GM13976 (cell line): ENCODE results near the gene IKZF4.
"Not testable (repeated sequence)": the region's sequence is repeated elsewhere in the genome, so short reads cannot be mapped to it uniquely, and the experiment has no call there.

Experiments used
- DNase-seq: peaks from one replicate; pipeline ENCODE4 v3.0.0; 2012; ENCODE audit warnings: low spot score
- in situ Hi-C: fragments of 300-500 bp; cut with MboI; formaldehyde crosslinking; loops from one replicate; pipeline ENCODE4 v1.12.0; 2022; ENCODE audit warnings: low sequenced_read_pairs, mixed read lengths, inconsistent platforms; ENCODE audit not compliant: unreplicated experiment
- TF ChIP-seq, protein P1 (sequence below): IDR thresholded peaks from 2 replicates; pipeline ENCODE4 v1.5.1; 2012; ENCODE audit warnings: borderline replicate concordance, mild to moderate bottlenecking; ENCODE audit not compliant: insufficient read depth; ENCODE audit errors: extremely low read depth, missing control alignments, control extremely low read depth

Gene IKZF4

DNA sequence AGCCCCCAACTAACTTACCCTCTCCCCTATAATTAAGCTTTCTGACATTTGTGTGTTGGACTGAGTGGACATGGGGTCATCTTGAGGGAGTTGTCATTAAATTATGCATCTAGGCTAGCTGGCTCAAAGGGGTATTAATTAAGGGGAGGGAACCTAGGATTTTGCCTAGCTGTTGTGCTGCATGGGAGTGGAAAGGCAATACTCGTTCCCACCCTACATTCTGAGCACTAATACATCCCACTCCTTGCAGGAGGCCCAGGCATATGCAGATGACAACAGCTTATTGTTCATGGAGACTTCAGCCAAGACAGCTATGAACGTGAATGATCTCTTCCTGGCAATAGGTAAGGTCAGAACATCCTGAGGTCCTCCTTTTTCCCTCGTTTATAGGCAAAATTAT lies 29.7 kb upstream of the IKZF4 start:
- no peak for DNase-seq
- TF ChIP-seq, protein P1, sequence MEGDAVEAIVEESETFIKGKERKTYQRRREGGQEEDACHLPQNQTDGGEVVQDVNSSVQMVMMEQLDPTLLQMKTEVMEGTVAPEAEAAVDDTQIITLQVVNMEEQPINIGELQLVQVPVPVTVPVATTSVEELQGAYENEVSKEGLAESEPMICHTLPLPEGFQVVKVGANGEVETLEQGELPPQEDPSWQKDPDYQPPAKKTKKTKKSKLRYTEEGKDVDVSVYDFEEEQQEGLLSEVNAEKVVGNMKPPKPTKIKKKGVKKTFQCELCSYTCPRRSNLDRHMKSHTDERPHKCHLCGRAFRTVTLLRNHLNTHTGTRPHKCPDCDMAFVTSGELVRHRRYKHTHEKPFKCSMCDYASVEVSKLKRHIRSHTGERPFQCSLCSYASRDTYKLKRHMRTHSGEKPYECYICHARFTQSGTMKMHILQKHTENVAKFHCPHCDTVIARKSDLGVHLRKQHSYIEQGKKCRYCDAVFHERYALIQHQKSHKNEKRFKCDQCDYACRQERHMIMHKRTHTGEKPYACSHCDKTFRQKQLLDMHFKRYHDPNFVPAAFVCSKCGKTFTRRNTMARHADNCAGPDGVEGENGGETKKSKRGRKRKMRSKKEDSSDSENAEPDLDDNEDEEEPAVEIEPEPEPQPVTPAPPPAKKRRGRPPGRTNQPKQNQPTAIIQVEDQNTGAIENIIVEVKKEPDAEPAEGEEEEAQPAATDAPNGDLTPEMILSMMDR = no peak
- in situ Hi-C loops = no loop called here

DNA sequence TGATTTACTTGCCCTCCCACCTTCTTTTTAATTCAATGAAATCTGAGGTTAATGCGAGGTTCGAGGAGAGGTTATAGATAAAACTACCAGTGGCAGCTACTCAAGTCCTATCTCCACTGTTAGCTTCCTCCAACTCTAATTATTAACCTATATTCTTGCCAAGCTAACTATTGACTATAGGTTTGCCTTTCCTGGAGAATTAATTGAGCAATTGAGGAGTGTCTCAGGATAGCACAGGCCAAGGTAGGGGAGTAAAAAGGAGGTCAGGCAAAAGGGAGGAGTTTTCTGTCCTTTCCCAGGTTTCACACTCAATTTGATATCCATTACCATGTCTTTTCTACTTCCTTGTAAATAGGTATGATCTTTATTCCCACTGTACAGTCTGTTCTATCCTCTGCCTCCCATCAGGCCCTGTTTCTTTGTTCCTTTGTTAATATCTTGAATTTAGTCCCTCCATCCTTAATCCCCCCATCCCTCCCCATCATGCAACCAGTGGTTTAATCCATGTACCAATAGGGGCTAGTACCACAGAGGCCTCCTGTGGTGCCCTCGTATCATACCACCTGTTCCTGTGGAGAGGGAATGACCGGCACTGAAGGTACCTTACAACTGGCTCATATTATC lies 27.5 kb upstream of the IKZF4 start:
- no peak for DNase-seq
- in situ Hi-C loops = no loop called here
- TF ChIP-seq, protein P1 = no peak

DNA sequence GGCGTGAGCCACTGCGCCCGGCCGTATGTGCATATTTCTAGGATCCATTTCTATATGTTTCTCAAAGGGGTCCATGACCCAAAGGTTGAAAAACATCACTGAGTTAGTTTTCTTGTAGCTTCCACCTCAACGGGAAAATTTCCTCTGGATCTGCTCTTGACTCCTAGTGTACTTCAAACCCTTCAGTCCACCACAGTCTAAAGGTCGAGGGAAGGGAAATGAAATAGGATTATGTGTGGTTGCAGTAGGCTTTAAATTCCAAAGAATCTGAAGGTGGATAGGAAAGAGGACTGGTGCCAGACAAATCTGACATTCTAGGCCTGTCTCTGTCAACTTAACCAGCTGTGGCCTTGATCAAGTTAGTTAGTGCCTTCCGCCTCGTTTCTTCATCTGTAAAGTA lies 25.5 kb upstream of the IKZF4 start:
- DNase-seq = no peak
- TF ChIP-seq, protein P1 = no peak
- in situ Hi-C loops = no loop called here

DNA sequence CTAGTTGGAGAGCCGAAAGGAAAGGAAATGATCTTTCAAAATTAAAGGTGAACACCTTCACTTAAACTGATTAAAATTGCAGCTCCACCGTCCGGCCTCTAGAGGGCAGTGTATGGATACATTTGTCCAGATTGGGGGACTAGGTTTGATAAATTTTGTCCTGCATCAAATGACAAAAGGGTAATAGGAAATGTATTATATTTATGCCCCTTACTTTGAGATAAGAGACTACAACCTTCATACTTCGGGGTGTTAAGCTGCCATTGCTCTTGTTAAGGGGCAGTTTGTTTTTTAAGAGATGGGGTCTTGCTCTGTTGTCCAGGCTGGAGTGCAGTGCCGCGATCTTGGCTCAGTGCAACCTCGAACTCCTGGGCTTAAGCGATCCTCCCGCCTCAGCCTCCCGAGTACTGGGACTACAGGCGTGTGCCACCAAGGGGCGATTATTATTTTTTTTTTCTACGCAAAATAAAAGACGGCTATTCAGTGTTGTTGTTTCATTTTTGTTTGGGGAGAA lies 24.6 kb upstream of the IKZF4 start:
- TF ChIP-seq, protein P1 = peak; percentile 86
- DNase-seq = peak; percentile 68
- in situ Hi-C loops = no loop called here

DNA sequence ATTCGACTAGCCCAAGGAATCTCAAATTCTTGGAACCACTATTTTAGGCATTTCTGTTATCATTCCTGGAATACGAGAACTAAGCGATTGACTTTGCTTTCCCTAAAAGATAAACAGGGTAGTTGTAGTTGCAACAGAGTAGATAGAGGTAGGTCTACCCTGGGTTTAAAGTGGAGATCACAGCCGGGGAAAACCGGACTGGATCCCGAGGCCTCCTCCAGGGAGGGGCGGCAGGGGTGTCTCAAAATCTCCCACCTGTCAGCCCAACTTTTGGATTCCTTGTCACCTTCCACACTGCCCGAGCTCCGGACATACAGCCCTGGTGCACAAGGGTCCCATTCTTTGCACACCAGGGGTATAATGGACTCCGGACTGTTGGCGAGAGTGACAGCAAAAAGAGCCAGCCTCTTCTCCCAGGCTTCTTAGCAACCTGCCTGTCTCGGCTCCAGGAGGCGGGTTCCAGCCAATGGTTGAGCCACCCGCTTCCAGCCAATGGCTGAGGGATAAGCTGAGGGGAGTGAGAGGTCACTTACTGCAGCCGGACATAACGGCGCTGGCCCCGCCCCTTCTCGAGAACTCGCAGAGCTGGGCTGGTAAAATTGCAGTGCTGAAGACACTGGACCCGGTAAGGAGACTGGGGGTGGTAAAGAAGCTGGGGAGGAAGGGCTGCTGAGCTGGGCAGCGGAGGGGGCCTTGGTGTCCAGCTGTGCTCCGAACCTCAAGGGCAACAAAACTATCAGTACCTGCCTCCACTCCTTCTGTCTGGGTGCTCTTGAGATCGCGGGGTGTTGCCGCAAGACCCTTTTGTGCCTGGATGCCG lies 23.9 kb upstream of the IKZF4 start, which contains the start of gene SUOX:
SUOX (plus strand) TSS at position 562 of the 820 bp plus-strand sequence. CDS start 4,946 bp downstream, outside the sequence.
- in situ Hi-C loops = no loop called here

DNA sequence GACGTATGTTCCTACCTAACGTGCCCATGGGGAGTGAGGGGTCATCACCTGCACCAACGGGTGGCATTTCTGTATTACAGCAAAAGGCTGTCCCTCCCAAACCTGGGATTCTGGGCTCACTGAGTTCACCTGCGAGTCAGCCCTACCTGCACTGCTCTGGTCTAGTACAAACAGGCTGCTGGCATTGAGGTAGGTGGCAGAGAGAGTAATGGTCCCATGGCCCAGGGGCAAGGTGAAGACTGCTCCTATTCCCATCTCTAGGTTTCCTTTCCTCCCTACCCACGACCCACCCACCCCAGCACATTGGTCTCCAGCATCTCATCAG lies 23.3 kb upstream of the IKZF4 start:
- in situ Hi-C loops = no loop called here
- TF ChIP-seq, protein P1 = no peak
- no peak for DNase-seq

More for the DNA sequence above, 23.9 kb upstream of the IKZF4 start, which contains the start of gene SUOX:
- peak; percentile 98 for DNase-seq
- TF ChIP-seq, protein P1 = no peak

DNA sequence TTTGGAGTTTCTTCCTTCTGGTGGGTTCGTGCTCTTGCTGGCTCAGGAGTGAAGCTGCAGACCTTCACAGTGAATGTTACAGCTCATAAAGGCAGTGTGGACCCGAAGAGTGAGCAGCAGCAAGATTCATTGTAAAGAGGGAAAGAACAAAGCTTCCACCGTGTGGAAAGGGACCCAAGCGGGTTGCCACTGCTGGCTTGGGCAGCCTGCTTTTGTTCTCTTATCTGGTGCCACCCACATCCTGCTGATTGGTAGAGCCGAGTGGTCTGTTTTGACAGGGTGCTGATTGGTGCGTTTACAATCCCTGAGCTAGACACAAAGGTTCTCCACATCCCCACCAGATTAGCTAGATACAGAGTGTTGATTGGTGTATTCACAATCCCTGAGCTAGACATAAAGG lies 21.3 kb upstream of the IKZF4 start:
- DNase-seq, in situ Hi-C loops: not testable (repeated sequence)

DNA sequence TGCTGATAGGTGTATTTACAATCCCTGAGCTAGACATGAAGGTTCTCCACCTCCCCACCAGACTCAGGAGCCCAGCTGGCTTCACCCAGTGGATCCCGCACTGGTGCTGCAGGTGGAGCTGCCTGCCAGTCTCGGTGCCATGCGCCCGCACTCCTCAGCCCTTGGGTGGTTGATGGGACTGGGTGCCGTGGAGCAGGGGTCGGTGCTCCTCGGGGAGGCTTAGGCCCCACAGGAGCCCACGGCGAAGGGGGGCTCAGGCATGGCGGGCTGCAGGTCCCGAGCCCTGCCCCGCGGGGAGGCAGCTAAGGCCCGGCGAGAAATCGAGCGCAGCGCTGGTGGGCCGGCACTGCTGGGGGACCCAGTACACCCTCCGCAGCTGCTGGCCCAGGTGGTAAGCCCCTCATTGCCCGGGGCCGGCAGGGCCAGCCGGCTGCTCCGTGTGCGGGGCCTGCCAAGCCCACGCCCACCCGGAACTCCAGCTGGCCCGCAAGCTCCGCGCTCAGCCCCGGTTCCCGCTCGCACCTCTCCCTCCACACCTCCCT lies 20.8 kb upstream of the IKZF4 start:
- in situ Hi-C loops, DNase-seq: not testable (repeated sequence)
